GM18498 (cell line): ENCODE results near the gene FPGS.

ENCODE experiments used
- ATAC-seq: cut with Tn5 transposase; IDR thresholded peaks from one replicate; pipeline ENCODE4 v1.9.1; 2021; ENCODE audit warnings: mild to moderate bottlenecking, moderate library complexity; ENCODE audit not compliant: unreplicated experiment

FPGS gene

DNA sequence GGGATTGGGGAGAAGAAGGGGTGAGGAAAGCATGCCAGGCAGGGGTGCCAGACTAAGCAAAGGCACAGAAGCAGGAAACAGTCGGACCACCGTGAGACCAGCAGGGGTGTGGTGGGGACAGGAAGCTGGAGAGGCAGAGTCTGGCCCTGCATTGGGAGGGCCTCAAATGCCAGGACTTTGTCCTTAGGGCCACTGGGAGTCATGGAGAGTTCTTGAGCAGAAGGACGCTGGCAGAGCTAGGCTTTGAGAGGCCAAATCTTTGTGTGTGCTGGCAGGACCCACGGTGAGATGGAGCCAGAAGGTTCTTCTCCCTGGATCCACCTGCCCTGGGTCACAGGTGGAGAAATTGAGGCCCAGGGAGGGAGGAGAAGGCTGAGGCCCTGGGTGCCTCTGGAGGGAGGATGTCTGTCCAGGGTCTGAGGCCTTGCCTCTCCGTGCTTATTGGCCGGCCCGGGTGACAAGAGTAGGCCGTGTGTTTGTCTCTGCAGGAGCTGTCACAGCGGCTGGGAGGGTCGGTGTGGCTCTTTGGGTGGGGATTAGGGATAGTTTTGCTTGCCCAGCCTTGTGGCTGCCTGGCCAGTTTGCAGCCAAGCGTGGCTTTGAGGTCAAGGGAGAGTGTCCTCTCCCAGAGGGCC is 53.5 kb downstream of the FPGS start:
- no peak for ATAC-seq

DNA sequence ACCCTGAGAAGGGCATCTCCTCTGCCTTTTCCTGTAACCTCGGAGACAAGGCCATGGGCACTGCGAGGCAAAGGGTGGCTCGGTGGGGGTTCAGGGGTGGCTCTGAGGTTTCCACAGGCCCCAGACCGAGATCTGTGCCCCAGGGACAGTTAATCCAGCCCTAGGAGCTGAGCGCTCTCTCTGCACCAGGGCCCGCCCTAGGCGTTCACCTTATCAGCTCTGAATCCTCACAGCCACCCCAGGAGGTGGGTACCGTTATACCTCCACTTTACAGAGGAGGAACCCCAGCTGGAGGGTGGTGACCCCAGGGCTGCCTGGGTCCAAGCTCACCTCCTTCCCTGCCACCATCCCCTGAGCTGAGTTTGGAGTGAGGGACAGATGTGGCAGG is 54.0 kb downstream of the FPGS start:
- ATAC-seq, result no peak

DNA sequence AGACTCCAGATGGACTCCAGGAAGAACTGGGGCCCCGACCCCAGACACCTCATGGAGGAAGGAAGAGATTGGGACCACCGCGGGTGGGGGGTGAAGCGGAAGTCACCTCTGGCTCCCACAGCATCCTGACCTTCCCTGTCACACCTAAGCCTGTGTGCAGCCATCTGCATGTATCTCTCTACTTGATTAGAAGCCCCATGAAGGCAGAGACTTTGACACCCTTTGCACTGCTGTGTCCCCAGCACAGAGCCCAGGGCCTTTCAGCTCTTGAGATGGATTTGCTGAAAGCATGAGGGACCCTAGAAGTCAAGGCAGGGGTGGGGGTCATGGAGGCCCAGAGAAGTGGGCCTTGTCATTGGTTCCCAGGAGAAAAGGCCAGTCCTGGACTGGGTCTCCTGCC is 54.6 kb downstream of the FPGS start:
- ATAC-seq, result no peak

DNA sequence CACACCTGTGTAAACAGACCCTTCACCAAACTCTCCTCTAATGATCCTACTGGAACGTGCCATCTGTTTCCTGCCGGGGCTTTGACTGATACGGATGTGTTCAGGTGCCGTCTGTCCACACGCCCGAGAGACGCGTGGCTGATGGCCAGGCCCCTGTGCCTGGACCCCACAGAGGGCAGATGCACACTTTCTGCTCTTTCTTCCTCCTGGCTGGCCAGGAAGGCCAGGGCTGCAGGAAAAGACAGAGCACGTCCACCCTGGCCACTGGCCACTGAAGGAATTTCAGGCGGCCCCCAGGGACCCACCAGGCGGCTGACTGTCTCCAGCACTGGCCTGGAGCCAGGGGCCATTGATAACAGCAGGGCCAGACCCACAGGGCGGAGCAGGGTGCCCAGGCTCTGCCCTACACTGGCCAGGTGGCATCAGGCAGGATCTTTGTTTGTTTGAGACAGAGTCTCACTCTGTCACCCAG is 55.4 kb downstream of the FPGS start:
- ATAC-seq, result no peak

DNA sequence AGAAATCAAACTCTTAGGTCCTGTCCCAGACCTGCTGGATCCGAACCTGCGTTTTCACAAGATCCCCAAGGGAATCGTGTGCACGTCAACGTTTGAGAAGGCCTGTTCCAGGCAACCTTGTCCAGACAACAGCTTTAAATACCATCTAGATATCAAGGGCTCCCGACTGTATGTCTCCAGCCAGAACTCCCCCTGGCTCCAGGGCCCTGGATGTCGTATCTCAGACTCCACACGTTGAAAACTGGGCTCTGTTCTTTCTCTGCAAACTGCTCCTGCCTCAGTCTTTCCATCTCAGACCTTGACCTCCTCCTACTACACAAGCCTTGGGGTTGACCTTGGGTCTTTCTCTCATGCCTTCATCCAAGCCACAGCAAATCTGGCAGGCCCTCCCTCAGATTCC is 57.6 kb downstream of the FPGS start:
- ATAC-seq, result no peak

DNA sequence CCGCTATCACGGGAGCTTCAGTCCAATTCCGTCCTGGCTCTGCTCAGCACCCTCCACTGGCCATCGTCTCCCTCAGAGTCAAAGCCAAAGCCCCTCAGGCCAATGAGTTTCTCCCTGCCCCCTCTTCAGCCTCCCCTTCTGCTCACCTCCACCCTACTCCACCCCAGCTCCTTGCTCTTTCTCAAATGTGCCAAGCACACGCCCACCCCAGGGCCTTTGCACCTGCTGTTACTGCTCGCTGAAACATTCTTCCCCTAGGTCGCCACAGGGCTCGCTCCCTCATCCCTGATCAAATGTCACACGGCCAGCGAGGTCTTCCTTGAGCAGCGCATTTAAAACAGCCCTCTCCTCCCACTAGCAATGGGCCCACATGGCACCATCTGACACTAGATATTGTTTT is 58.1 kb downstream of the FPGS start:
- ATAC-seq, result no peak

DNA sequence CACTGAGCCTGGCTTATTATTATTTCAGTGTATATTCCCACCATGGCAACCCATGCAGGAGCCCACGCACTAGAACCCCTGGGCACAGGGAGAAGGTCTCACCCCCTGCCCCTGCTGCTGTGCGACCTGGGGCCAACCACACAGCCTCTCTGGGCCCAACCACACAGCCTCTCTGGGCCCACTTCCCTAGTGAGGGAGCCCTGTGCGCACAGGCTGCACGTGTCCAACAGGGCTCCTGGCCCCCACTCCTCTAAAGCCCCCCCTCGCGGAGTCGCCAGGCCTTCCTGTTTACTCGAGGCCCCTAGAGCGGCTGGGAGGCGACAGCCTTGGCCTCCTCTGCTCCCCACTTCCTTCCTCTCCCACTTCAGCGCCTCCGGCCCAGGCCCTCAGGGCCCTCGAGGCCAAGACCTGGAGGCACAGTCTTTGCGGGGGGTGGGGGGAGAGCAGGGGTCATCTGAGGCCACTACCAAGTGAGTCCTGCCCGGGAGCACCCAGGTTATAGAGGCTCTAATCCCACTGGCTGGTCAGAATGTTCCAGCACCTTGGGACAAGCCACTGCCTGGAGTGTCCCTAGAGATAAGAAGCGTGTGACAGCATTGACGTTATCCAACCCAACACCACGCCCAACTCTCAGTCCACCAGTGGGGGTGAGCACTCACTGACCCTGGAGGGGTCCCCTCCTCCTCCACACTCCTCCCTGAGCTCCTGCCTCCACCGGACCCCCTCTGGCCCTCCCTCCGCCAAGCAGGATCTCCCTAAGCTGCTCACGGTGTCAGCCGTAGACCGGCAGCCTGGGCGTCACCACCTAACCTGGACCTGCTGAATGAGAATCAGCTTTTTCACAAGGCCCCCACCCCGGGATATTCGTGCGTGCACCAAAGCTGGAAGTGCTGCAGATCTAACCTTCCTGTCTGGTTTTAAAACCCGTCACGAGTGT is 59.7 kb downstream of the FPGS start:
- ATAC-seq, result no peak

DNA sequence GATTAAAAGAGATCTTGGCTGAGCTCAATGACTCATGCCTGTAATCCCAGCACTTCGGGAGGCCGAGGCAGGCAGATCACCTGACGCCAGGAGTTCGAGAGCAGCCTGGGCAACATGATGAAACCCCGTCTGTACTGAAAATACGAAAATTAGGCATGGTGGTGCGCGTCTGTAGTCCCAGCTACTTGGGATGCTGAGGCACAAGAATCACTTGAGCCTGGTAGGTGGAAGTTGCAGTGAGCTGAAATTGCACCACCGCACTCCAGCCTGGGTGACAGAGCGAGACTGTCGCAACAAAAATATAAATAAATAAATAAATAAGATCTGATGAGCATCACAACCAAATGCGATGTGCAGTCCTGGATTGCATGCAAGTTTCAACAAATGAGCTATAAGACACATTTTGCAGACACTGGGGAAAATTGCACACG is 60.5 kb downstream of the FPGS start:
- no peak for ATAC-seq
